ENCODE data around the gene PHF2. TPM values are rescaled to one million over a fixed set of nuclear protein-coding genes. Genes with fewer than 3 reads are reported as not detected.

PHF2 gene
- total and polyA plus RNA-seq, 2 experiments from 2014 or later = 4.3 to 11.8 TPM

DNA sequence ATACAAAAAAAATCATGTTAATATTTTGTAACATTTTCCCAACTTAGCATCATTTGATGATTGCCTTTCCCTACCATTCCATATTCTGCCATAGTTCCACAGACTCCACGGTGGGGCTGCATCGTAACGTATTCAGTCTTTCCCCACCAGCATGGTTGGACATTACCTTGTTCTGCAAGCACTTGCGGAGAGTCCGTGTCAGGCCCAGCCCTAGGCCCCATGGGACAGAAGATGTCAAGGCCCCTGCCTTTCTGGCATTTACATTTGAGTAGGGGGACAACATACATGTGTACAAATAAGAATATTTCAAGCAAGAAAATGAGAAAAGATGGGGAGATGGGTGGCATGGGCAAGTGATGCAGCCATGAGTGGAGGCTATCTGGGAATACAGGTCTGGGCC lies 8.2 kb upstream of the PHF2 start (continued):
- TF ChIP-seq EZH2 (IDR thresholded peaks at IDR 0.05; ENCODE audit: low read depth, unreplicated experiment) = no peak
- no peak for TF ChIP-seq POLR2AphosphoS5 (IDR thresholded peaks at IDR 0.05; ENCODE audit: low read depth)
- no peak for TF ChIP-seq ZNF114 (CRISPR knock-in tag; IDR thresholded peaks at IDR 0.05)
- TF ChIP-seq, protein P1, sequence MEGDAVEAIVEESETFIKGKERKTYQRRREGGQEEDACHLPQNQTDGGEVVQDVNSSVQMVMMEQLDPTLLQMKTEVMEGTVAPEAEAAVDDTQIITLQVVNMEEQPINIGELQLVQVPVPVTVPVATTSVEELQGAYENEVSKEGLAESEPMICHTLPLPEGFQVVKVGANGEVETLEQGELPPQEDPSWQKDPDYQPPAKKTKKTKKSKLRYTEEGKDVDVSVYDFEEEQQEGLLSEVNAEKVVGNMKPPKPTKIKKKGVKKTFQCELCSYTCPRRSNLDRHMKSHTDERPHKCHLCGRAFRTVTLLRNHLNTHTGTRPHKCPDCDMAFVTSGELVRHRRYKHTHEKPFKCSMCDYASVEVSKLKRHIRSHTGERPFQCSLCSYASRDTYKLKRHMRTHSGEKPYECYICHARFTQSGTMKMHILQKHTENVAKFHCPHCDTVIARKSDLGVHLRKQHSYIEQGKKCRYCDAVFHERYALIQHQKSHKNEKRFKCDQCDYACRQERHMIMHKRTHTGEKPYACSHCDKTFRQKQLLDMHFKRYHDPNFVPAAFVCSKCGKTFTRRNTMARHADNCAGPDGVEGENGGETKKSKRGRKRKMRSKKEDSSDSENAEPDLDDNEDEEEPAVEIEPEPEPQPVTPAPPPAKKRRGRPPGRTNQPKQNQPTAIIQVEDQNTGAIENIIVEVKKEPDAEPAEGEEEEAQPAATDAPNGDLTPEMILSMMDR (conservative IDR thresholded peaks at IDR 0.05; ENCODE audit: low read depth in 2 of 2) = no peak
- TF ChIP-seq NANOG (IDR thresholded peaks at IDR 0.05; ENCODE audit: borderline replicate concordance) = no peak
- TF ChIP-seq JUNB (IDR thresholded peaks at IDR 0.05; ENCODE audit: unreplicated experiment) = no peak

DNA sequence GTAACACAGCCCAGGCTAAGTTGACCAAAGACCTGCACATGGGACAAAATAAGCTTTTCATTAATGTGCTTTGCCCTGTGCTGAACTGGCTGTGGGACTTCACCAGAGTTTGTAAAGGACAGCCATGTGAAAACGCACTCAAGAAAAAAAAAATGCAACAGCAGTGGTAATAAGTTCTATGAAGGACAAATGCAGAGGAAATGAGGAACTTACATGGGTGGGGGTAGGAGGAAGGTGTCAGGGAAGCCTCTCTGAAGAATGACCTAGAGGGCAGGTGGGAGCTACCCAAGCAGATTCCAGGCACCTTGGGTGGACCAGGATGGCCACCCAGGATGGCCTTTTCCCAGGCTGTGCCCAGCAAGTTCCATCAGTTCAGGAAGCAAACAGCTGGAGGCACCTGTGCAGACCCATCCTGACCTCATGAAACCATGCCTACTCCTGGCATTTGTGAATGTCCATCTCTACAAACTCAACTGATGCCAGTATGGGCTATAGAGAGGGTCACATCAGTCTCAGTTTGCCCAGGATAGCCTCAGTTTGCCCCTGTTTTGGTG lies 6.7 kb upstream of the PHF2 start:
- no peak overlapping the region for H3K27ac ChIP-seq (ENCODE audit: low read depth)
- H3F3A ChIP-seq (replicated peaks; ENCODE audit: low read depth) = peaks cover 12% of the 10 kb centered on the region; the same call in 1 of the 2 replicates
- no peak overlapping the region for H2AFZ ChIP-seq
- no peaks in the 10 kb centered on the region for H3K79me2 ChIP-seq (replicated peaks; ENCODE audit: insufficient read depth)
- peaks cover 3% of the 10 kb centered on the region; the same call in 1 of the 2 replicates for H3K27me3 ChIP-seq (ENCODE audit: insufficient read depth)
- Mint-ChIP-seq H3K9me3 (peaks cover 7% of the 10 kb centered on the region; the same call in 2 of the 3 replicates), H3K27me3 (ENCODE audit: insufficient read depth, low read depth, poor library complexity) (peaks cover 20% of the 10 kb centered on the region), H3K4me3 (no peak overlapping the region), H3K27ac (no peak overlapping the region), H3K36me3 (ENCODE audit: low read depth) (peaks cover 9% of the 10 kb centered on the region), H3K4me1 (peaks cover 27% of the 10 kb centered on the region)
- DNase-seq (ENCODE audit: low spot score) (no peak), ATAC-seq (no peak)
- no peak overlapping the region for H3K4me2 ChIP-seq
- H3K9me2 ChIP-seq (ENCODE audit: insufficient read depth) = no peaks in the 10 kb centered on the region
- no peak for TF ChIP-seq ZNF331 (CRISPR knock-in tag; IDR thresholded peaks at IDR 0.05; ENCODE audit: low read depth)
- H3K4me1 ChIP-seq (ENCODE audit: insufficient read depth) = peaks cover 10% of the 10 kb centered on the region
- no peaks in the 10 kb centered on the region for H3K36me3 ChIP-seq (ENCODE audit: insufficient read depth)
- H4K20me1 ChIP-seq (replicated peaks; ENCODE audit: insufficient read depth) = no peaks in the 10 kb centered on the region
- H3K4me3 ChIP-seq = no peak overlapping the region

DNA sequence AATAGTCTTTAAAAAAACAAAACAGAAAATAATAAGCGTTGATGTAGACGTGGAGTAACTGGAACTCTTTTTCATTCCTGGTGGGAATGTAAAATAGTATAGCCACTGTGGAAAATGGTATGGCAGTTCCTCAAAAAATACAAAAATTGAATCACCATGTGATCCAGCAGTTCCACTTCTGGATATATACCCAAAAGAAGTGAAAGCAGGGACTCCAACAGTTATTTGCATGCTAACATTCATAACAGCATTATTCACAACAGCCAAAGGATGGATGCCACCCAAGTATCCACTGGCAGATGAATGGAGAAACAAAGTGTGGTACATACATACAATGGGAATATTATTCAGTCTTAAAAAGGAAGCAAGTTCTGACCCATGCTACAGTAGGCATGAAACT lies 4.2 kb upstream of the PHF2 start:
- no peaks in the 10 kb centered on the region for H3K79me2 ChIP-seq (replicated peaks; ENCODE audit: insufficient read depth)
- no peak overlapping the region for H3K4me3 Mint-ChIP-seq
- peaks cover 15% of the 10 kb centered on the region for H3K4me1 ChIP-seq (ENCODE audit: insufficient read depth)
- peaks cover 11% of the 10 kb centered on the region; the same call in 1 of the 2 replicates for H3K27me3 ChIP-seq (ENCODE audit: insufficient read depth)
- no peak overlapping the region for H3K27ac ChIP-seq (ENCODE audit: low read depth)
- no peaks in the 10 kb centered on the region for H3K36me3 ChIP-seq (ENCODE audit: insufficient read depth)
- no peak overlapping the region for H3K4me2 ChIP-seq
- H4K20me1 ChIP-seq (replicated peaks; ENCODE audit: insufficient read depth) = no peaks in the 10 kb centered on the region
- no peaks in the 10 kb centered on the region for H3K9me2 ChIP-seq (ENCODE audit: insufficient read depth)
- ATAC-seq (no peak), DNase-seq (ENCODE audit: low spot score) (no peak)
- no peak overlapping the region for H3K27ac Mint-ChIP-seq
- peaks cover 9% of the 10 kb centered on the region for H3K36me3 Mint-ChIP-seq (ENCODE audit: low read depth)
- no peak overlapping the region for H3K4me3 ChIP-seq
- peaks cover 7% of the 10 kb centered on the region; the same call in 2 of the 3 replicates for H3K9me3 Mint-ChIP-seq
- H2AFZ ChIP-seq = no peak overlapping the region
- peaks cover 27% of the 10 kb centered on the region for H3K4me1 Mint-ChIP-seq
- peaks cover 24% of the 10 kb centered on the region for H3K27me3 Mint-ChIP-seq (ENCODE audit: insufficient read depth, low read depth, poor library complexity)
- H3F3A ChIP-seq (replicated peaks; ENCODE audit: low read depth) = peaks cover 2% of the 10 kb centered on the region; the same call in 1 of the 2 replicates
- TF ChIP-seq STAT1 (IDR thresholded peaks at IDR 0.05; ENCODE audit: unreplicated experiment) (no peak), JUNB (IDR thresholded peaks at IDR 0.05; ENCODE audit: unreplicated experiment) (no peak), EZH2phosphoT487 (IDR thresholded peaks at IDR 0.05; ENCODE audit: unreplicated experiment) (no peak), CREB1 (CRISPR knock-in tag; IDR thresholded peaks at IDR 0.05; ENCODE audit: low read depth) (no peak), EZH2 (IDR thresholded peaks at IDR 0.05; ENCODE audit: low read depth, unreplicated experiment) (no peak), NANOG (IDR thresholded peaks at IDR 0.05; ENCODE audit: borderline replicate concordance) (no peak)
- TF ChIP-seq, protein P2, sequence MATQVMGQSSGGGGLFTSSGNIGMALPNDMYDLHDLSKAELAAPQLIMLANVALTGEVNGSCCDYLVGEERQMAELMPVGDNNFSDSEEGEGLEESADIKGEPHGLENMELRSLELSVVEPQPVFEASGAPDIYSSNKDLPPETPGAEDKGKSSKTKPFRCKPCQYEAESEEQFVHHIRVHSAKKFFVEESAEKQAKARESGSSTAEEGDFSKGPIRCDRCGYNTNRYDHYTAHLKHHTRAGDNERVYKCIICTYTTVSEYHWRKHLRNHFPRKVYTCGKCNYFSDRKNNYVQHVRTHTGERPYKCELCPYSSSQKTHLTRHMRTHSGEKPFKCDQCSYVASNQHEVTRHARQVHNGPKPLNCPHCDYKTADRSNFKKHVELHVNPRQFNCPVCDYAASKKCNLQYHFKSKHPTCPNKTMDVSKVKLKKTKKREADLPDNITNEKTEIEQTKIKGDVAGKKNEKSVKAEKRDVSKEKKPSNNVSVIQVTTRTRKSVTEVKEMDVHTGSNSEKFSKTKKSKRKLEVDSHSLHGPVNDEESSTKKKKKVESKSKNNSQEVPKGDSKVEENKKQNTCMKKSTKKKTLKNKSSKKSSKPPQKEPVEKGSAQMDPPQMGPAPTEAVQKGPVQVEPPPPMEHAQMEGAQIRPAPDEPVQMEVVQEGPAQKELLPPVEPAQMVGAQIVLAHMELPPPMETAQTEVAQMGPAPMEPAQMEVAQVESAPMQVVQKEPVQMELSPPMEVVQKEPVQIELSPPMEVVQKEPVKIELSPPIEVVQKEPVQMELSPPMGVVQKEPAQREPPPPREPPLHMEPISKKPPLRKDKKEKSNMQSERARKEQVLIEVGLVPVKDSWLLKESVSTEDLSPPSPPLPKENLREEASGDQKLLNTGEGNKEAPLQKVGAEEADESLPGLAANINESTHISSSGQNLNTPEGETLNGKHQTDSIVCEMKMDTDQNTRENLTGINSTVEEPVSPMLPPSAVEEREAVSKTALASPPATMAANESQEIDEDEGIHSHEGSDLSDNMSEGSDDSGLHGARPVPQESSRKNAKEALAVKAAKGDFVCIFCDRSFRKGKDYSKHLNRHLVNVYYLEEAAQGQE (IDR thresholded peaks at IDR 0.05; ENCODE audit: unreplicated experiment) = no peak
- TF ChIP-seq, protein P1 (conservative IDR thresholded peaks at IDR 0.05; ENCODE audit: low read depth in 2 of 2) = no peak
